Astrocyte (in vitro differentiated cells and primary cell): ENCODE measurements around the gene BMPR1B.

Experiments
- EZH2 ChIP-seq: IDR thresholded peaks from 2 replicates; pipeline ENCODE4 v1.6.1; 2012; ENCODE audit warnings: mild to moderate bottlenecking, low read length, inconsistent platforms; ENCODE audit not compliant: insufficient read depth
- TF ChIP-seq, protein P1 (sequence below): IDR thresholded peaks from 2 replicates; pipeline ENCODE4 v1.5.1; 2011; ENCODE audit warnings: low read depth, mild to moderate bottlenecking, inconsistent platforms, low read length, moderate library complexity; ENCODE audit not compliant: insufficient read depth

DNA sequence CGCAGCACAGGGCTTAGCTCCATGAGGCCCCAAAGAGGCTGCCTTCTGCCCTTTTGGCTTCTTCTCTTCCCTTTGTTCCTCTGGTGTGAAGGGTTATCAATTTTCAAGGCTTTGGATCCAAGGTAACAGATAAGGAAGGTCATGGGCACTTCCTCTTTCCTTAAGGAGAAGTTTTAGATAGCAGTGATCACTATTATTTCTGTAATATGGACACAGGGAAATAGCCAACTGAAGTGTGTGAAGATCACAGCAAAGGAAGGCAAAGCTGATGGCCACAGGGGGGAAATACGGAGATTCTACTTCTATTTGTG lies 424.2 kb downstream of the BMPR1B start:
- TF ChIP-seq, protein P1, sequence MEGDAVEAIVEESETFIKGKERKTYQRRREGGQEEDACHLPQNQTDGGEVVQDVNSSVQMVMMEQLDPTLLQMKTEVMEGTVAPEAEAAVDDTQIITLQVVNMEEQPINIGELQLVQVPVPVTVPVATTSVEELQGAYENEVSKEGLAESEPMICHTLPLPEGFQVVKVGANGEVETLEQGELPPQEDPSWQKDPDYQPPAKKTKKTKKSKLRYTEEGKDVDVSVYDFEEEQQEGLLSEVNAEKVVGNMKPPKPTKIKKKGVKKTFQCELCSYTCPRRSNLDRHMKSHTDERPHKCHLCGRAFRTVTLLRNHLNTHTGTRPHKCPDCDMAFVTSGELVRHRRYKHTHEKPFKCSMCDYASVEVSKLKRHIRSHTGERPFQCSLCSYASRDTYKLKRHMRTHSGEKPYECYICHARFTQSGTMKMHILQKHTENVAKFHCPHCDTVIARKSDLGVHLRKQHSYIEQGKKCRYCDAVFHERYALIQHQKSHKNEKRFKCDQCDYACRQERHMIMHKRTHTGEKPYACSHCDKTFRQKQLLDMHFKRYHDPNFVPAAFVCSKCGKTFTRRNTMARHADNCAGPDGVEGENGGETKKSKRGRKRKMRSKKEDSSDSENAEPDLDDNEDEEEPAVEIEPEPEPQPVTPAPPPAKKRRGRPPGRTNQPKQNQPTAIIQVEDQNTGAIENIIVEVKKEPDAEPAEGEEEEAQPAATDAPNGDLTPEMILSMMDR: no peak
- TF ChIP-seq EZH2: no peak
